ENCODE results near the gene C2orf49.

GRCh38 chr2:105334211-105334610 is 3.1 kb upstream of the C2orf49 start:
- TF ChIP-seq POLR2A (IDR thresholded peaks at IDR 0.05) = no peak
- no peak for TF ChIP-seq CTCF (IDR thresholded peaks at IDR 0.05)
- TF ChIP-seq EP300 (IDR thresholded peaks at IDR 0.05) = no peak
